ENCODE results near the gene CIDEB.

DNA sequence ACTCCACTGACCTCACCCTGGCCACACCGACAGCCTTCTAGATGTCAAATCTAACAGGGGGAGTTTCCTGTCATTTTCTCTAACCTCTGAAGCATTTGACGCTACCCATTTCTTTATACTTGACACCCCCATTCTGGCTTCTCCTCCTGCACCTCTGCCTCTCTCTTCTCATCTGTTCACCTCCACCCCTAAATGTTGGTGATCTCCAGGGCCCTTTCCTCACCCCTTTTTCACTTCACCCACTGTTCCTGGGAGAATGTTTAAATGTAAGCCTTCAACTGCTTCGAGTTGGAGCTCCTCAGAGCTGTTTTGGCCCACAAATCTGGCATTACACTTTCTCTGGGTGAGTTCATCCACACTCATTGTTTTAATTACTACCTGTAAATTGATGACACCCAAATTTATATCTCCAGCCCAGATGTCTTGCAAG lies 35.9 kb downstream of the CIDEB start:
- TF ChIP-seq CTCF (IDR thresholded peaks at IDR 0.05) (no peak), POLR2A (IDR thresholded peaks at IDR 0.05) (no peak)

Measured in Peyer's patch (tissue), 4 donors.